SK-N-SH treated with all-trans-retinoic acid at 6 μM for 48 hours (cell line): ENCODE results near the gene CD96.

Experiments
- CREB5 ChIP-seq: fragments of 250-450 bp; sonication (Bioruptor Pico); IDR thresholded peaks from 2 replicates; pipeline ENCODE4 v1.5.1; 2020; ENCODE audit warnings: low read depth, mild to moderate bottlenecking, moderate library complexity
- RARB ChIP-seq: fragments of 250-450 bp; sonication (Bioruptor Pico); IDR thresholded peaks from 2 replicates; pipeline ENCODE4 v1.8.0; 2021; ENCODE audit warnings: mild to moderate bottlenecking, moderate library complexity
- ZFP3 ChIP-seq: fragments of 250-450 bp; sonication (Bioruptor Pico); IDR thresholded peaks from 2 replicates; pipeline ENCODE4 v1.5.0; 2020; ENCODE audit warnings: mild to moderate bottlenecking, moderate library complexity
- ZFP30 ChIP-seq: fragments of 450-650 bp; formaldehyde crosslinking; IDR thresholded peaks from 2 replicates; pipeline ENCODE4 v1.5.0; 2022; ENCODE audit warnings: mild to moderate bottlenecking, moderate library complexity
- ZNF70 ChIP-seq: fragments of 450-650 bp; formaldehyde crosslinking; IDR thresholded peaks from 2 replicates; pipeline ENCODE4 v1.5.0; 2020; ENCODE audit warnings: mild to moderate bottlenecking, moderate library complexity
- TF ChIP-seq, protein P1 (sequence below): fragments of 250-450 bp; sonication (Bioruptor Pico); IDR thresholded peaks from 2 replicates; pipeline ENCODE4 v1.8.0; 2020; ENCODE audit warnings: mild to moderate bottlenecking, moderate library complexity, borderline replicate concordance

GRCh38 chr3:111666041-111666735, 124.2 kb downstream of the CD96 start:
- TF ChIP-seq CREB5 (CRISPR knock-in tag) (no peak), ZFP30 (CRISPR knock-in tag) (no peak), ZFP3 (CRISPR knock-in tag) (no peak), ZNF70 (CRISPR knock-in tag) (no peak), RARB (CRISPR knock-in tag) (no peak)
- TF ChIP-seq, protein P1, sequence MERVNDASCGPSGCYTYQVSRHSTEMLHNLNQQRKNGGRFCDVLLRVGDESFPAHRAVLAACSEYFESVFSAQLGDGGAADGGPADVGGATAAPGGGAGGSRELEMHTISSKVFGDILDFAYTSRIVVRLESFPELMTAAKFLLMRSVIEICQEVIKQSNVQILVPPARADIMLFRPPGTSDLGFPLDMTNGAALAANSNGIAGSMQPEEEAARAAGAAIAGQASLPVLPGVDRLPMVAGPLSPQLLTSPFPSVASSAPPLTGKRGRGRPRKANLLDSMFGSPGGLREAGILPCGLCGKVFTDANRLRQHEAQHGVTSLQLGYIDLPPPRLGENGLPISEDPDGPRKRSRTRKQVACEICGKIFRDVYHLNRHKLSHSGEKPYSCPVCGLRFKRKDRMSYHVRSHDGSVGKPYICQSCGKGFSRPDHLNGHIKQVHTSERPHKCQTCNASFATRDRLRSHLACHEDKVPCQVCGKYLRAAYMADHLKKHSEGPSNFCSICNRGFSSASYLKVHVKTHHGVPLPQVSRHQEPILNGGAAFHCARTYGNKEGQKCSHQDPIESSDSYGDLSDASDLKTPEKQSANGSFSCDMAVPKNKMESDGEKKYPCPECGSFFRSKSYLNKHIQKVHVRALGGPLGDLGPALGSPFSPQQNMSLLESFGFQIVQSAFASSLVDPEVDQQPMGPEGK (CRISPR knock-in tag): no peak
